ENCODE measurements around the gene CRB2. TPM values are rescaled to one million over a fixed set of nuclear protein-coding genes. Genes with fewer than 3 reads are reported as not detected.

Gene CRB2
- total and polyA plus RNA-seq, 2 donors (not counting 1 experiment from before 2014, with no cell fraction given): 1.4 to 2.4 TPM

- no peak overlapping the region for H3K27ac Mint-ChIP-seq
- no peaks in the 10 kb centered on the region for H3K27me3 Mint-ChIP-seq
Measured at GRCh38 chr9:123311250-123311752, 44.7 kb upstream of the CRB2 start.

More at GRCh38 chr9:123311250-123311752, 44.7 kb upstream of the CRB2 start:
- 83% methylated on average over 9 of the region's 9 CpGs for WGBS (ENCODE audit: insufficient coverage)
- Mint-ChIP-seq H3K9me3 (ENCODE audit: insufficient read depth) (no peaks in the 10 kb centered on the region), H3K4me3 (no peak overlapping the region), H3K4me1 (peaks cover 28% of the 10 kb centered on the region)
- no peak overlapping the region for H3K27ac ChIP-seq (ENCODE audit: low read length in 2 of 2)
- H3K79me2 ChIP-seq (ENCODE audit: control insufficient read depth, insufficient read depth, low read length): no peaks in the 10 kb centered on the region
- no peak overlapping the region for H3K4me2 ChIP-seq (replicated peaks; ENCODE audit: low read depth, low read length, poor library complexity, severe bottlenecking)
- no peaks in the 10 kb centered on the region for H4K20me1 ChIP-seq (ENCODE audit: control insufficient read depth, insufficient read depth, low read length, poor library complexity, severe bottlenecking)
- no peak overlapping the region for H2AFZ ChIP-seq (ENCODE audit: insufficient read depth, low read depth, low read length, poor library complexity, severe bottlenecking)
- H3K4me1 ChIP-seq (ENCODE audit: control insufficient read depth in 2 of 2, insufficient read depth in 2 of 2, low read length in 2 of 2): peaks cover 10 to 13% of the 10 kb centered on the region in 2 donors
- no peaks in the 10 kb centered on the region for H3K27me3 ChIP-seq (replicated peaks in 1 of 4; ENCODE audit: control extremely low read depth in 1 of 4, control insufficient read depth in 3 of 4, insufficient read depth in 4 of 4, low read length in 3 of 4)
- no peak for DNase-seq
- no peaks in the 10 kb centered on the region for H3K9me3 ChIP-seq (ENCODE audit: control extremely low read depth in 1 of 3, control insufficient read depth in 2 of 3, insufficient read depth in 1 of 3, low read length in 2 of 3)
- ATAC-seq (ENCODE audit: low read depth): no peak
- ChIA-PET POLR2A (no interaction called here), CTCF (interaction anchor here (0.7 kb wide), 1 partner anchor 30 kb away, joined by 3 read pairs; no protein-coding TSS in a partner anchor)
- TF ChIP-seq CTCF (IDR thresholded peaks at IDR 0.05) (no peak), EZH2 (IDR thresholded peaks at IDR 0.05; ENCODE audit: borderline replicate concordance, insufficient read depth, low read depth, low read length, poor library complexity, severe bottlenecking) (no peak)
- H3K4me3 ChIP-seq (ENCODE audit: control extremely low read depth in 1 of 5, extremely low read depth in 1 of 5, insufficient read depth in 1 of 5, low read depth in 2 of 5, low read length in 4 of 5): no peak overlapping the region
- intact Hi-C loops (cut with micrococcal nuclease): no loop called here
- H3K9ac ChIP-seq (ENCODE audit: low read length): no peak overlapping the region
- no peaks in the 10 kb centered on the region for H3K36me3 ChIP-seq (replicated peaks in 1 of 2; ENCODE audit: control extremely low read depth in 1 of 2, control insufficient read depth in 1 of 2, extremely low read depth in 1 of 2, insufficient read depth in 2 of 2, low read length in 1 of 2)
